Skeletal muscle cell (primary cell): ENCODE measurements around the gene HAGHL.
"Not testable (repeated sequence)": the region's sequence is repeated elsewhere in the genome, so short reads cannot be mapped to it uniquely, and the experiment has no call there.

ENCODE experiments used
- DNase-seq: peaks from one replicate; pipeline ENCODE4 v3.0.0-alpha.2; 2010; ENCODE audit warnings: low read depth
- H3K4me3 ChIP-seq: 2 replicates; pipeline ENCODE4 v1.5.1; 2011; ENCODE audit warnings: low read depth, mild to moderate bottlenecking, control low read depth, low read length, moderate library complexity

Gene HAGHL

GRCh38 chr16:763369-764183 lies 36.7 kb downstream of the HAGHL start:
- no peak overlapping the region for H3K4me3 ChIP-seq
- DNase-seq, result no peak

GRCh38 chr16:764184-764750 lies 37.4 kb downstream of the HAGHL start:
- no peak overlapping the region for H3K4me3 ChIP-seq
- no peak for DNase-seq

DNA sequence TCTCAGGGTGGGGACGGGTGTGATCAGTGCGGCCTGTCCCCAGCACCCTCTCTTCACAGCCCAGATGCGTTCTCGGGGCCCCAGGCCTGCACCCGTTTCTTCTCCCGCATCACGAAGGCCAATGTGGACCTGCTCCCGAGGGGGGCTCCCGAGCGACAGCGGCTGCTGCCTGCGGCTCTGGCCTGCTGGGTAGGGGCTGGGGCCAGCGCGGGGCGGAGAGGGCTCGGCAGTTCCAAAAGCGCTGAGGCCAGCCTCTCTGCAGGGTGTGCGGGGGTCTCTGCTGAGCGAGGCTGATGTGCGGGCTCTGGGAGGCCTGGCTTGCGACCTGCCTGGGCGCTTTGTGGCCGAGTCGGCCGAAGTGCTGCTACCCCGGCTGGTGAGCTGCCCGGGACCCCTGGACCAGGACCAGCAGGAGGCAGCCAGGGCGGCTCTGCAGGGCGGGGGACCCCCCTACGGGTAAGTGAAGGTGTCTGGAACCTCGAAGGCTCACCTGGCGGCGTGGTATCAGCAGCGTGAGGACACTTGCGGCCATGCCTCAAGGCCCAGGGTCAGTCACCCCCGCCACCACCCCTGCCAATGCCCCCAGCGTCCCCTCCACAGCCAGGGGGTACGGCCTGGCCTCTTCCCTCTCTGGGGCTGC lies 38.1 kb downstream of the HAGHL start:
- H3K4me3 ChIP-seq, result no peak overlapping the region
- no peak for DNase-seq

DNA sequence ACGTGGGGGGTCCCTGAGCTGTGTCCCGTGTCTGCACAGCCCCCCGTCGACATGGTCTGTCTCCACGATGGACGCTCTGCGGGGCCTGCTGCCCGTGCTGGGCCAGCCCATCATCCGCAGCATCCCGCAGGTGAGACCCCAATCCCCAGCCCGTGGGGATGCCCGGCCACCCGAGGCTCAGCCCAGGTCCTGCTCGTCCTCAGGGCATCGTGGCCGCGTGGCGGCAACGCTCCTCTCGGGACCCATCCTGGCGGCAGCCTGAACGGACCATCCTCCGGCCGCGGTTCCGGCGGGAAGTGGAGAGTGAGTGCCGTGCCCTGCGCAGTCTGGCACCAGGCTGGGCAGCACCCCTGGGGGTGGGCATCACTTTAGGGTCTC lies 38.6 kb downstream of the HAGHL start:
- no peak overlapping the region for H3K4me3 ChIP-seq
- no peak for DNase-seq

- no peak overlapping the region for H3K4me3 ChIP-seq
- no peak for DNase-seq
These were observed 39.3 kb downstream of the HAGHL start for GRCh38 chr16:766008-766819.

GRCh38 chr16:766820-767640 lies 40.1 kb downstream of the HAGHL start:
- no peak for DNase-seq
- no peak overlapping the region for H3K4me3 ChIP-seq

DNA sequence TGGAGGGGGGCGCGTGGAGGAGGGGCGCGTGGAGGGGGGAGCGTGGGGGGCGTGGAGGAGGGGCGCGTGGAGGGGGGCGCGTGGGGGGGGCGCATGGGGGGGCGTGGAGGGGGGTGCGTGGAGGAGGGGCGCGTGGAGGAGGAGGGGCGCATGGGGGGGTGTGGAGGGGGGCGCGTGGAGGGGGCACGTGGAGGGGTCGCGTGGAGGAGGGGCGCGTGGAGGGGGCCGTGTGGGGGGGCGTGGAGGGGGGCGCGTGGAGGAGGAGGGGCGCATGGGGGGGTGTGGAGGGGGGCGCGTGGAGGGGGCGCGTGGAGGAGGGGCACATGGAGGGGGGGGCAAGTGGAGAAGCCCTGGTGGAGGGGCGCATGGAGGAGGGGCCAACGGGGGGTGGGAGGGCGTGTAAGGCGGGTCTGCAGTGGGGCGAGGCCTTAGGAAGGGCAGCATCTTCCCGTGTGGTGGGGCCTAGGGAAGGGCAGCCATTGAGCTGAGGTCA lies 40.9 kb downstream of the HAGHL start:
- no peak for DNase-seq
- no peak overlapping the region for H3K4me3 ChIP-seq

DNA sequence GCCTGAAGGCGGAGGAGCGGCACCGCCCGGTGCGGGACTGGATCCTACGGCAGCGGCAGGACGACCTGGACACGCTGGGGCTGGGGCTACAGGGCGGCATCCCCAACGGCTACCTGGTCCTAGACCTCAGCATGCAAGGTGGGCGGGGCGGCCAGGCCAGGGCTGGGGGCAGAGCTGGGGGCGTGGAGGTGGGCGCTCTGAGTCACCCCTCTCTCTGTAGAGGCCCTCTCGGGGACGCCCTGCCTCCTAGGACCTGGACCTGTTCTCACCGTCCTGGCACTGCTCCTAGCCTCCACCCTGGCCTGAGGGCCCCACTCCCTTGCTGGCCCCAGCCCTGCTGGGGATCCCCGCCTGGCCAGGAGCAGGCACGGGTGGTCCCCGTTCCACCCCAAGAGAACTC lies 41.5 kb downstream of the HAGHL start:
- no peak overlapping the region for H3K4me3 ChIP-seq
- no peak for DNase-seq

- H3K4me3 ChIP-seq, result no peak overlapping the region
- no peak for DNase-seq
These were observed 42.4 kb downstream of the HAGHL start for GRCh38 chr16:769184-769784.

- no peak overlapping the region for H3K4me3 ChIP-seq
- no peak for DNase-seq
These were observed 43.0 kb downstream of the HAGHL start for GRCh38 chr16:769934-770333.

DNA sequence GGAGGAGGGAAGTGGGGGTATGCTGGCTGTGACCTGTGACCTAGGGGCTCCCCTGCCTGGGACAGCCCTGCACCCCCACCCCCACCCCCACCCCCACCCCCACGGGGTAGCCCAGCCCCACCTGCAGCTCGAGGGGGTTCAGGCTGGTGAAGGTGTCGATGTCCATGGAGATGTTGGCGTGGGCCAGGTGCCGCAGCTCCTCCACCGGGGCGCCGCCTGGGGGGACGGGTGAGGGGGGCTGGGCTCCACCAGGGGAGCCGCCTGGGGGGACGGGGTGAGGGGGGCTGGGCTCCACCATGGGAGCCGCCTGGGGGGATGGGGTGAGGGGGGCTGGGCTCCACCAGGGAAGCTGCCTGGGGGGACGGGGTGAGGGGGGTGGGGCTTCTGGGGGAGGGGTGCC lies 43.5 kb downstream of the HAGHL start:
- DNase-seq, result no peak

GRCh38 chr16:772959-773358 lies 46.1 kb downstream of the HAGHL start:
- H3K4me3 ChIP-seq, result no peak overlapping the region
- no peak for DNase-seq

More for the DNA sequence above, 43.5 kb downstream of the HAGHL start:
- H3K4me3 ChIP-seq, result no peak overlapping the region

GRCh38 chr16:774086-775001 lies 47.4 kb downstream of the HAGHL start:
- DNase-seq, result no peak

DNA sequence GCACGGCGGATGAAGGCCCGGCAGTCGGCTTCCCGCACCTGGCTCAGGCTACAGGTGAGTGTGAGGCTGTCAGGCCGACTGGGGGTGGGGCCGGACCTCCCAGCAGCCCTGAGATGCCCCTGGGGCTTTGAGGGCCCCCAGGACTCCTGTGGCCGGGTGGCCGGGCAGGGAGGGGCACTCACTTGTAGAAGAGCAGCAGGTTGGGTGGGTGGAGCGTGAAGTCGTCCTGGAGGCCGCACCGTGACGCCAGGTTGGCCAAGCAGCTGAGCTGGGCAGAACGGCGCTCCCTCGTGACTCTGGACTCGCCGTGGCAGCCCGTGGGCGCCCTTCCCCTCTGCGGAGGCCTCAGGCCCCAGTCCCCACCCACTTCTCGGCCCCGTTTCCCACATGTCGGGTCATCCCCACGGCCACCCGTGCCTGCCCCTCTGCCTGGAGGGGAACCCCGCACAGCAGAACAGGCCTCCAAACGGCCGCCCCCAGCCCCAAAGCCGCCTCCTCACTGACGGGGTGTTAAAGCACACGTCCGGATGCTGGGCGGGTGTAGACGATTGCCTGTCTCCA lies 48.4 kb downstream of the HAGHL start:
- DNase-seq, result no peak
- no peak overlapping the region for H3K4me3 ChIP-seq

More at GRCh38 chr16:774086-775001, 47.4 kb downstream of the HAGHL start:
- H3K4me3 ChIP-seq, result no peak overlapping the region

DNA sequence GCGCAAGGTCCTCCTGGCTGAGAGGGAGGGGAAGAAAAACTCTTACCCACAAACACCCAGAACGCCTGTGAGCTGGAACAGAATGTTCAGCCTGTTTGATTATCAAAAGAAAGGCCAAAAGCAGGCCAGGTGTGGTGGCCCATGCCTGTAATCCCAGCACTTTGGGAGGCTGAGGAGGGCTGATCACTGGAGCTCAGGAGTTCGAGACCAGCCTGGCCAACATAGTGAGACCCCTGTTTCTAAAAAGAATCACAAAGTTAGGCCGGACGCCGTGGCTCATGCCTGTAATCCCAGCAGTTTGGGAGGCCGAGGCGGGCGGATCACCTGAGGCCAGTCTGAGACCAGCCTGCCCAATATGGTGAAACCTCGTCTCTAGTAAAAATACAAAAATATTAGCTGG lies 49.4 kb downstream of the HAGHL start:
- H3K4me3 ChIP-seq, DNase-seq: not testable (repeated sequence)

DNA sequence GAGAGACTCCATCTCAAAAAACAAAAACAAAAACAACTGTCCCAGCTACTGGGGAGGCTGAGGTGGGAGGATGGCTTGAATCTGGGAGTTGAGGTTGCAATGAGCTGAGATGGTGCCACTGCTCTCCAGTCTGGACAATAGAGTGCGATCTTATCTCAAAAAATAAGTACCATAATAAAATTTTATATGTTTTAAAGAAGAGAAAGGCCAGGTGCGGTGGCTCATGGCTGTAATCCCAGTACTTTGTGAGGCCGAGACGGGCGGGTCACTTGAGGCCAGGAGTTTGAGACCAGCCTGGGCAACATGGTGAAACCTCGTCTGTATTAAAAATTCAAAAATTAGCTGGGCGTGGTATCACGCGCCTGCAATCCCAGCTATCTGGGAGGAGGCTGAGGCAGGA lies 49.9 kb downstream of the HAGHL start:
- DNase-seq, result no peak
- no peak overlapping the region for H3K4me3 ChIP-seq

DNA sequence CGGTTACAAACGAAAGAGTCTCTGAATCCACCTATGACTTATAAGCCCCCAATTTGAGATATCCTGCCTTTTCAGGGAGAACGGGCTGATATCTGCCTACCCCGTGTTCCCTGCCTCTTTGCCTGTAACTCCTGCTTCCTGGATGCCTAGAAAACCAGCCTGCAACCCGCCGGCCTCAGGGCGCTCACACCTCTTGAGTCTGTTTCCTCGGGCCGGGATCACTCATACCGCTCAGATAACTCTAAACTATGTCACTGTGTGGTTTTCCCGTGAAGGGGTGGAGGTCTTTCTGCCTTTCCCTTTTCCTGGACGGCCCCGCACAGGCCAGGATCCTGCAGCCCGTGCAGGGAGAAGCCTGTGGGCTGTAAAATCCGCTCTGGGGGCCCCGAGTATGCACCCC lies 50.9 kb downstream of the HAGHL start:
- no peak for DNase-seq
- no peak overlapping the region for H3K4me3 ChIP-seq
